ENCODE data around the gene ARPC4.

Gene ARPC4

GRCh38 chr3:9792405-9793160, at the start of gene ARPC4, which contains the start of gene TADA3:
TSS of gene ARPC4 (plus strand) at chr3:9793082. CDS start at chr3:9793122, 40 bp downstream.
TSS of gene TADA3 (minus strand) at chr3:9792473. CDS start at chr3:9791466, 1,007 bp downstream.
- peak; percentile 84 for DNase-seq (ENCODE audit: low read depth)

DNA sequence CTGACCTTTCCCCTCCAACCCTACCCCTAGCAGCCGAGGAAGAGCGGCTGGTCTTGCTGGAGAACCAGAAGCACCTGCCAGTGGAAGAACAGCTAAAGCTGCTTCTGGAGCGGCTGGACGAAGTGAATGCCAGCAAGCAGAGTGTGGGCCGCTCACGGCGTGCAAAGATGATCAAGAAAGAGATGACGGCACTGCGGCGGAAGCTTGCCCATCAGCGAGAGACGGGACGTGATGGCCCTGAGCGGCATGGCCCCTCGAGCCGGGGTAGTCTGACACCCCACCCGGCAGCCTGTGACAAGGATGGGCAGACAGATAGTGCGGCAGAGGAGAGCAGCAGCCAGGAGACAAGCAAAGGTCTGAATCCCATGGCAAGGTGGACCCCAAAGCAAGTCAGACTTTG, 49.3 kb upstream of the ARPC4 start:
- no peak for DNase-seq (ENCODE audit: low read depth)

DNA sequence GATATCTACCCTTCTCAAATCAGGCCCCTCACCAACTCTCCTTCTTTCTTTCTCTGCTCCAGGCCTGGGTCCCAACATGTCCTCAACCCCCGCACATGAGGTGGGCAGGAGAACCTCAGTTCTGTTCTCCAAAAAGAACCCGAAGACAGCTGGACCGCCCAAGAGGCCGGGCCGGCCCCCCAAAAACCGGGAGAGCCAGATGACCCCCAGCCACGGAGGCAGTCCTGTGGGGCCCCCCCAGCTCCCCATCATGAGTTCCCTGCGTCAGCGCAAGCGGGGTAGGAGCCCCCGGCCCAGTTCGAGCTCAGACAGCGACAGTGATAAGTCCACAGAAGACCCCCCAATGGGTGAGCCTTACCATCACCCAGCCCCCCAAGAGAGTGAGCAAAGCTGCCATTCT, 48.7 kb upstream of the ARPC4 start:
- no peak for DNase-seq (ENCODE audit: low read depth)

DNA sequence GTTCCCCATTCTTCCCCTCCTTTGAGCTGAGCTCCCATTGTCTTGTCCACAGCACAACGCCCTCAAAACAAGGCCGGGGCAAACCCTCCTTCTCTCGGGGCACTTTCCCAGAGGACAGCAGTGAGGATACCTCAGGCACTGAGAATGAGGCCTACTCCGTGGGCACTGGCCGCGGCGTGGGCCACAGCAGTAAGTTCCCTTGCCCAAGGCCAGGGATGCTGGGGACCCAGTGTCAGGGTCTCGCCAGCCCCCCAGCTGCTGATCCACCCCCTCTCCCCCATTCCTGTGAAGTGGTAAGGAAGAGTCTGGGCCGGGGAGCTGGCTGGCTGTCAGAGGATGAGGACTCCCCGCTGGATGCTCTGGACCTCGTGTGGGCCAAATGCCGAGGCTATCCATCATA, 47.4 kb upstream of the ARPC4 start:
- no peak for DNase-seq (ENCODE audit: low read depth)

GRCh38 chr3:9746330-9746729, 46.6 kb upstream of the ARPC4 start:
- DNase-seq (ENCODE audit: low read depth), result no peak

GRCh38 chr3:9747267-9747666, 45.6 kb upstream of the ARPC4 start:
- DNase-seq (ENCODE audit: low read depth), result no peak

DNA sequence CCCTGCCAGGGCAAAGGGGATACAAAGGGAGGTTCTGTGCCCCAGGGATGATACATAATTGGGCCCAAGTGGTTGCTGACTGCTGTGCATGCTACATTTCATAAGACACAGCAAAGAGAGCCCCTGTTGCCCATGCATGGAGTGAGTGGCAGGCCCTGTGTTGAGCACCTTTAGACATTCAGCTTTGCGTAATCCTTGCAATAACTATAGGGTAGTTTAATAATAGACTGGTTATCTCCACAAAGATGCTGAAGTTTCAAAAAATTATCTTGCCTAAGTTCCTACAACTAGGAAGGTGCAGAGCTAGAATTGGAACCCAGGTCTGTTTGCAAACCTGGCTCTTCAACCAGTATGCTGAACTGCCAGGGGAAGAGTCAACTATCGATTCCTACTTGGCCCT, 44.9 kb upstream of the ARPC4 start:
- no peak for DNase-seq (ENCODE audit: low read depth)

DNA sequence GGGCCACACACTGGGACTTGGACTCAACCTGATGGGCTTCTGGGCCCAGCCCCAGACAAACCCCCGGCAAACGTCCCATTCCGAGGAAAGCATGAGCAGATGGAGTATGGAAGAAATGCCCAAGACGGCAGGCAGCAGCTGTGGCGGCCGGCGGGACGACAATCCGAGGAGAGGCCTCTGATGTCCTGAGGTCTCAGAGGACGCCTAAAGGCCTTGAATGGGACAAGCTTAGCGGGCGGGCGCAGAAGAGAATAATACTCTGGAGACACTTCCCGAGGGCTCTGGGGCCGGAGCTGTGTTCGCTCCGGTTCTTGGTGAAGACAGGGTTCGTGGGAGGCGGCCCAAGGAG, 43.6 kb upstream of the ARPC4 start:
- no peak for DNase-seq (ENCODE audit: low read depth)

- peak; percentile 93 for DNase-seq (ENCODE audit: low read depth)
Observed at GRCh38 chr3:9749645-9750555, 43.0 kb upstream of the ARPC4 start, which contains the start of gene OGG1. TSS of gene OGG1 (plus strand) at chr3:9749952. CDS start at chr3:9750287, 335 bp downstream.

DNA sequence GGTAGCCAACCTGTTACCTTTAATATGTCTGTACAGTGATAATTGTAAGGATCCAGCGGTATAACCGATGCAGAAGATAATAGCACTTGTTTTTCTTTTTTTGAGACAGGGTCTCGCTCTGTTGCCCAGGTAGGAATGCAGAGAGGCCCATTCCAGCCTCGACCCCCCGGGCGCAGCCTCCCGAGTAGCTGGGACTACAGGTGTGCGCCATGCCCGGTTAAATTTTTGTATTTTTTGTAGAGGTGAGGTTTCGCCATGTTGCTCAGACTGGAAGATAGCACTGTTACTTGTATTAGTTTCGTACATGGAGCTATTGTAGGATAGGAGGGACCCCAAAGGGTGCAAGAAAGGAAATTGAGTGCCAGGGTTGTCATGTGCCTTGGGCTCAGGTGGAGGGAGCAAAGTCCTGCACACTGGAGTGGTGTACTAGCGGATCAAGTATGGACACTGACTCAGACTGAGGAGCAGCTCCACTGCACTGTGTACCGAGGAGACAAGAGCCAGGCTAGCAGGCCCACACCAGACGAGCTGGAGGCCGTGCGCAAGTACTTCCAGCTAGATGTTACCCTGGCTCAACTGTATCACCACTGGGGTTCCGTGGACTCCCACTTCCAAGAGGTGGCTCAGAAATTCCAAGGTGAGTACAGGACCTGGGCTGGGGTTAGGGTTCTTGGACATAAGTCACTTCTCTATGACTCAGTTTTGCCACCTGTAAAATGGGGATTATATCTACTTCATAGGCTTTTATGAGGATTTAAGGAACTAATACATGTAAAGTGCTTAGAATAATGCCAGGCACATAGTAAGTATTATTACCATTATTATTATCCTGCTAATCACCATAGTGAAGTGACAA, 42.1 kb upstream of the ARPC4 start:
- DNase-seq (ENCODE audit: low read depth), result no peak

DNA sequence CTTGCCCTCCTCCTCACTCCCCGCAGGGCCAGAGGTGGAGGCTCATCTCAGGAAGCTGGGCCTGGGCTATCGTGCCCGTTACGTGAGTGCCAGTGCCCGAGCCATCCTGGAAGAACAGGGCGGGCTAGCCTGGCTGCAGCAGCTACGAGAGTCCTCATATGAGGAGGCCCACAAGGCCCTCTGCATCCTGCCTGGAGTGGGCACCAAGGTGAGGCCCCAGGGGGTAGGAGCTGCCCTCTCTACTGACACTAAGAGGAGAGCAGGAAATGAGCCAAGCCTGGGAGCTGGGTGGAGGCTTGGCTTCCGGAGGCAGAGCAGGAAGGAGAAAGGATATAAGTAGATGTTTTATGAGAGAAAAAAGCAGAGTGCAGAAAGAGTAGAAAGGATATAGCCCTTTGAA, 38.2 kb upstream of the ARPC4 start:
- no peak for DNase-seq (ENCODE audit: low read depth)

DNA sequence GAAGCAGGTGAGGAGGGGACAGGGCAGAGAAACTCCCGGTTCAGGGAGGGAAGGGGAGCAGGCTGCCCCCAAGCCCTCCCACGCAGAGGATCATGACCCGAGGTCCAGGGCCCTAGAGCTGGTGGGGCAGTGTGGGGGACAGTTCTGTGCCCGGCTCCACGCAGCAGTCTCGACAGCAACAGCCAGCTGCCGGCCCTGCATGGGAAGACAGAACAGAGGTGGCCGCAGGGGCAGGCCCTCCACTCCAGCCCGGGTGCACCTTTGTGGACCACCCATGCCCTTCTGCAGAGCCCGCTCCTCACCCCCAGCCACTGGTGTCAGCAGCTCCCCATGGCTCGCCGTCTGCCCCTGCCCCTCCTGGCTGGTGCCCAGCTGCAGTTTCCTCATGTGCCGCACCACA, 35.5 kb upstream of the ARPC4 start:
- no peak for DNase-seq (ENCODE audit: low read depth)

GRCh38 chr3:9760779-9761505, 31.9 kb upstream of the ARPC4 start:
- DNase-seq (ENCODE audit: low read depth), result no peak

DNA sequence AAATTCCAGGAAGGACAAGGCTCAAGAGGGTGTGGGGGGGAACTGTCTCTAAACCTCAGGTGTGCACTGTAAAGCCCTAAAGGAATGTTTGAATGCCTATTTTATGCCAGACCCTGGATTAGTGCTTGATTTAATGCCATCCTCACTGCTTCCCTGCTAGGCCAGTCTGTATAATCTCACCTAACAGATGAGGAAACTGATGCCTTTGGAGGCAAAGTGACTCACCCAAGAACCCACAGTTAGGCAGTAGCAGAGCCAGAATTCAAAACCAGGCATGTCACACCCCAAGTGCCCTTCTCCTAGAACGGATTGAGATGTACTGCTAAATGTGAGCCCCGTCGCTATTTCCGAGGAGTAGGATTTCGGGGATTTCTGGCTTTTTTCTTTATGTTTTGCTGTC, 31.0 kb upstream of the ARPC4 start:
- DNase-seq (ENCODE audit: low read depth), result no peak

DNA sequence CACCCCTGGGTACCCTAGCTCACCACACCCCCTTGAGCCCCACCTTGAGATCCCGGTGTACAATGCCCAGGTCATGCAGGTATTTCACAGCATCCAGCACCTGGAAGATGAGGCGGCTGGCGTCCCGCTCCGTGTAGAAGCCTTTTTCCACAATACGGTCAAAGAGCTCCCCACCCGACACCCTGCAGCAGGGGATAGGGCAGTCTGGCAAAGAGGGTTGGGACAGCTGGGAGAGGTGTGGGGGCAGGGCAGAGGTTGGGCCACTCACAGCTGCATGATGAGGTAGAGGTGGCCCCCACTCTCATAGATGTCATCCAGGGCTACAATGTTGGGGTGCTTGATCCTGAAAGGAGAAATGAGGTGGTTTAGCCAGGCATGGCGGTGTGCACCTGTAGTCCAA, 30.0 kb upstream of the ARPC4 start:
- no peak for DNase-seq (ENCODE audit: low read depth)

DNA sequence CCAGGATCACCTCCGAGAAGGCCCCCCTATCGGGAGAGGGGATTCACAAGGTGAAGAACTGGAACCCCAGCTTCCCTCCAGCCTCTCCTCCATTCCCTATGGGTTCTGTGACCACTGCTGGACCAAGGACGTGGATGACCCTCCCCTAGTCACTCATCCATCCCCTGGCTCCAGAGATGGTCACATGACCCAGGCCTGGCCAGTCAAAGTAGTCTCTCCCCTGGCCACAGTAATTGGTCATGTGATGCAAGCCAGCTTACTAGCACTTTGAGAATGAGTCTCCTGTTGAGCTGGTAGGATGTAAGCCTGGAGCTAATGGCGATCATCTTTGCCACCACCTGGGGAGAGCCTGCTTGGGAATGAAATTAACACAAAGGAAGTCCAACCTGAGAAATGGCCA, 27.0 kb upstream of the ARPC4 start:
- DNase-seq (ENCODE audit: low read depth), result no peak

DNA sequence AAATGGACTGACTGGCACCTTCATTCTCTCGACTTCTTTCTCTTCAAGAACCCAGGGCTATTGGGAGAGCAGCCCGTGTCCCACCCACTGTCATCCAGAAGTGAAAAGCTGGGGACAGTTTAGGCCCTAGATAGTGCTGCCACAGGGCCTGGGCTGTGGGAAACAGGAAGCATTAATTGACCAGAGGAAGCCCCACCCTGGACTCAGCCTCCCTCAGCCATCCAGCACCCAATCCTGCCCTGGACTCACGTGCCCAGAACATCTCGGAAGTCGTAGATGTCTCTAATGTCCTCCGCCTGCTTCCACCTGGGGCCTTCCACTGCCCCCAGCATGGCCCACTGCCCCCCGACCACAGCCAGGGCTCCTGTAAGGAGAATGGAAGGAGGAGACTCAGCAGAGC, 25.5 kb upstream of the ARPC4 start:
- no peak for DNase-seq (ENCODE audit: low read depth)

DNA sequence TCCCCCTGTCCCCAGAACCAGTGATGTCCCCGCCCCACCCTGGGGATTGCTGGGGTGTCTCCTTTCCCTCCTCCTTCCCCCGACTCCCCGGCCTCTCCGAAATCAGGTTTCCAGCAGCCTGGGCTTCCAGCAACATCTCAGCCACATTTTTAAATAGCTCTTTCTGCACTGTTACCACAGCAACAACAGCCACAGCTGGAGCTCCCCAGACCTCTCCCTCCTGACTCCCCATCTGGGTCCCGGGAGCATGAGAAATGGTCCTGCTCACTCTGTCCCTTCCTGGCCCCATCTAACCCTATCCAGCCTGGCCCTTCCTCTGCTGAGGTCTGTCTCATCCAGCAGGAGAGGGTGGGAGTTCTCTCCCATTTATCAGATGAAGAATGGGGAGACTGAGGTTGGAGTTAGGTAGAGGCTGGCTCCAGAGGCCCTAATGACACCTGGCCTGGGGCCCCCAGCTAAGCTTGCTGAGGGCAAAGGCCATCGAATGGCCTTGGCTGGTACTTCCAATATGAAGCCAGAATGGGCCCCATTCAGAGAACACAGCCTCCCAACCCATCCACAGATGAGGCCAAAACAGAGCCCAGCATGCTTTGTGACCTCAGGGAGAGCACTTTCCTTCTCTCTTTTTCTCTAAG, 24.6 kb upstream of the ARPC4 start:
- DNase-seq (ENCODE audit: low read depth), result no peak

DNA sequence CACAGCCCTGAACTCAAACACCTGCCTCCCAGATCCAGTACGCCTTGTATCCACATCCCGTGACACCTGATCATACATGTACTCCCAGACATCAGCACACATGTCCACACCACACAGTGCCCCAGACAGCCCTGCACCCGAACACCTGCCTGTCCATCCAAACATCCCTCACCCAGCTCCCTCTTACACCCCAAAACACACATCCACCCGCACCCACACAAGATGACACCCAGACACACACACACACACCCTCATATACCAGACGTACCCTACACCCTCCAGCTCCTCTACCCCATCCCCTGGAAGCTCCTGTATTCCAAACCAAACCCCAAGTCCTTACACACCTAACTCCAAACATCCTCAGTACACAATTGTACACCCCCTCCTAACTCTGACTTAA, 23.9 kb upstream of the ARPC4 start:
- DNase-seq (ENCODE audit: low read depth), result no peak

DNA sequence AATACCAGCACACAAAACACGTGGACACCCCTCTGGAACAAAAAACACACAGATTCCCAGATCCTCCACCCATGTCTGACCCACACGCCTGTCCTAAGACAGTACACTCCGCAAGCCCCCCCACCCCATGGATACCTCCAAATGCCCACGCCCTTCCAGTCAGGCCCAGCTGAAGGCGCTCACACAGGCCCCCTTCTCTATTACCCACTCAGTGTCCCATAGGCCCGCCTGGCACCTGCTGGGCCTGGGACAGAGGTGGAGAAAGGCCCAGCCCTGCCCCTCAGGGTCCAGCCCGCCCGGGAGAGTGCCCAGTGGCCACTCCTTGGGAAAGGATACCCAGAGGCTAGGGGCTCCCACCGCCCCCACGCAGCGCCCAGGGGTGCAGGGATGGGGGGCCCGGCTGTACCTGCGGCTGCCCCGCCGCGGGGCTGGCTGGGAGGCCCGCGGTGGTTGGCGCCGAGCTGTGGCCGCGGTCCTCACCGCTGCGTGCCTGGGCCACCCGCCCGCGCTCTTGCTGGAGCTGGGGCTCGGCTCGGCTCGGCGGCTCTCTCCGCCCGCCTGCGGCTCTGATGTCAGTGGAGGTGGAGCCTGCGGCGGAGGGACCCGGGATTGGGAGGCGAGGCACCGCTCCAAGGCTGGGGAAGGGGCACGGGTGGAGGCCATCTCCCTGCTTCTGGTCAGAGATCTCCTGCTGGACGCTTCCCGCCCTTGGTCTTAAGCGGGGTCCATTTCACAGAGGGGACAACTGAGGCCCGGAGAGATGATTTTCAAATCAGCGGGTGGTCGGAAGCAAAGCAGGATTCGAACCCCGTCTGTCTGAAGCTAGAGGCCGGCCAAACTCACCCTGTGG, 23.2 kb upstream of the ARPC4 start, which contains the start of gene CAMK1:
CAMK1 (minus strand) TSS at position 522 of the 850 bp plus-strand sequence. CDS start 2,198 bp downstream, outside the sequence.
- peak; percentile 61 for DNase-seq (ENCODE audit: low read depth)

Measured in activated T-cell treated with anti-CD3 and anti-CD28 coated beads for 24 hours (primary cell).